ENCODE results near the gene SQSTM1. TPM values are rescaled to one million over a fixed set of nuclear protein-coding genes. Genes with fewer than 3 reads are reported as not detected.

Gene SQSTM1
- total RNA-seq, 1 donor from 2014 or later = 1,006 TPM

- DNase-seq = no peak
Observed at GRCh38 chr5:179875741-179876609, 55.3 kb downstream of the SQSTM1 start.

GRCh38 chr5:179876610-179876952, 55.9 kb downstream of the SQSTM1 start:
- no peak for DNase-seq

GRCh38 chr5:179878222-179879002, 57.7 kb downstream of the SQSTM1 start:
- no peak for DNase-seq

GRCh38 chr5:179879003-179879689, 58.4 kb downstream of the SQSTM1 start:
- no peak for DNase-seq

- no peak for DNase-seq
Observed at GRCh38 chr5:179879690-179880010, 58.9 kb downstream of the SQSTM1 start.

GRCh38 chr5:179880066-179880650, 59.5 kb downstream of the SQSTM1 start:
- no peak for DNase-seq

- no peak for DNase-seq
Observed at GRCh38 chr5:179880848-179881590, 60.3 kb downstream of the SQSTM1 start.

GRCh38 chr5:179882338-179882737, 61.6 kb downstream of the SQSTM1 start:
- DNase-seq = no peak

GRCh38 chr5:179883163-179883562, 62.5 kb downstream of the SQSTM1 start:
- DNase-seq = no peak

GRCh38 chr5:179885491-179886090, 64.9 kb downstream of the SQSTM1 start:
- no peak for DNase-seq

- DNase-seq = no peak
Observed at GRCh38 chr5:179886190-179886911, 65.6 kb downstream of the SQSTM1 start.

GRCh38 chr5:179887095-179887494, 66.4 kb downstream of the SQSTM1 start:
- no peak for DNase-seq

Other genes with a start within 250 kb of the SQSTM1 start
- gene HNRNPH1, start 197.2 kb upstream of the SQSTM1 start, total RNA-seq = 656 and 803 TPM in 2 replicates
- not detected in 2 replicates for gene CBY3, start 139.9 kb upstream of the SQSTM1 start, total RNA-seq
- 796 and 1,147 TPM in 2 replicates for gene CANX, start 121.9 kb upstream of the SQSTM1 start, total RNA-seq
- 9.2 and 15.6 TPM in 2 replicates for gene MAML1, start 88.1 kb upstream of the SQSTM1 start, total RNA-seq
- gene LTC4S, start 26.9 kb upstream of the SQSTM1 start, total RNA-seq = 0.79 and 0.85 TPM in 2 replicates
- 229 and 248 TPM in 2 replicates for gene MGAT4B, start 14.0 kb upstream of the SQSTM1 start, total RNA-seq
- 8.2 and 11.9 TPM in 2 replicates for gene MRNIP, start 37.9 kb downstream of the SQSTM1 start, total RNA-seq
- gene TBC1D9B, start 87.0 kb downstream of the SQSTM1 start, total RNA-seq = 64.2 and 97.8 TPM in 2 replicates